SK-N-MC (cell line): ENCODE results near the gene MEOX1.

Experiments used
- EZH2 ChIP-seq: fragments of 200-600 bp; sonication (generic); IDR thresholded peaks from one replicate; pipeline ENCODE4 v1.6.1; 2017; ENCODE audit warnings: antibody characterized with exemption
- FOXP2 ChIP-seq: optimal IDR thresholded peaks from 2 replicates; pipeline ENCODE3; 2011; ENCODE audit warnings: mild to moderate bottlenecking, moderate library complexity; ENCODE audit not compliant: insufficient read depth; ENCODE audit errors: extremely low read length, control extremely low read depth
- POLR2AphosphoS5 ChIP-seq: IDR thresholded peaks from 2 replicates; pipeline ENCODE4 v1.6.1; 2012; ENCODE audit warnings: mild to moderate bottlenecking, low read depth, low read length, borderline replicate concordance

DNA sequence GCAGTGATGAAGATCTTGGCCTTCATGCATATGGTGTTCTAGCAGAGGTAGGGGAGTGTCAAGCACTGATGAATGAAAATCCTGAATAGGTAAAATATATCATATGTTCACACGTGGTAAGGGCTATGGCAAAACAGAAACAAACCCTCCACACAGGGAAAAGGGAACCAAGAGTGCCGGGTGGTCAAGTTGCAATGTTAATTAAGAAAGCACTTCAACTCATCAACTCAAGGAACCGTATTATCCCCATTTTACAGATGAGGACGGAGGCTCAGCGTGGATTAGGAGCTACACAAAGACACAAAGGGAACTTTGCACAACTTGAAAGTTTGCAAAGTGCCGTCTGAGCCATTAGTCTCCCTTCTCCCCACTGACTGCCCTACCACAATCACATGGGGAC, 28.1 kb upstream of the MEOX1 start:
- no peak for TF ChIP-seq EZH2
- no peak for TF ChIP-seq POLR2AphosphoS5
- no peak for TF ChIP-seq FOXP2
